ENCODE measurements around the gene OTUB1. TPM values are rescaled to one million over a fixed set of nuclear protein-coding genes. Genes with fewer than 3 reads are reported as not detected.

The OTUB1 gene
- total and polyA plus RNA-seq, 2 of the 13 experiments (the other 11 are each of a cell fraction or from before 2014, with no cell fraction given) = 58.8 to 130 TPM

DNA sequence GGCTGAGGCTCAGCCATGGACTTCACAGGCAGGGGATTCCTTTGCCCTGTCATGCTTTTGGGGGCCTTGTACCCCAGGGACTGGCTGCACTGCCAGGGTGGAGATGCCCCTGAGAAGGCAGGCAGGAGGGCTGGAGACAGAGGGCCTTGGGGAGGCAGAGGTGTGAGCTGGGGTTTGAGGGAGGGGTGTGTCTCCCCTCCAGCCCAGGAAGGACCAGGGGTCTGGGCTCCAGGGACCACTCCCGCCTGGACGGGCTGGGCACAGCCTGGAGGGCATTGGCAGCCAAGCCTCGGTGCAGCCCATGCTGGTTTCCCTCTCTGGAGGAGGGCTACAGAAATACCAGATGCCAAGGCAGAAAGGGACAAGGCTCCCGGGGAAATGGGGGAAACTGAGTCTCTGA lies 19.5 kb downstream of the OTUB1 start:
- DNase-seq (ENCODE audit: low spot score) (no peak), ATAC-seq (no peak), FAIRE-seq (no peak)
- Histone ChIP-seq H3K27me3 (ENCODE audit: control insufficient read depth in 1 of 2, insufficient read depth in 2 of 2, low read length in 2 of 2) (no peaks in the 10 kb centered on the region), H3K9ac (ENCODE audit: insufficient read depth, low read depth, low read length) (no peak overlapping the region), H3K36me3 (replicated peaks in 1 of 2; ENCODE audit: control insufficient read depth in 1 of 2, insufficient read depth in 2 of 2, low read length in 2 of 2) (no peaks in the 10 kb centered on the region), H3K4me1 (ENCODE audit: insufficient read depth, low read length) (peaks cover 21% of the 10 kb centered on the region), H2AFZ (ENCODE audit: low read length) (no peak overlapping the region), H3K27ac (ENCODE audit: extremely low read length, insufficient read depth, low read length) (no peak overlapping the region), H3K9me3 (ENCODE audit: low read length) (peaks cover 6% of the 10 kb centered on the region; the same call in 1 of the 2 replicates), H3K79me2 (ENCODE audit: insufficient read depth, low read length) (no peaks in the 10 kb centered on the region), H4K20me1 (ENCODE audit: insufficient read depth, low read length) (peaks cover 4% of the 10 kb centered on the region; the same call in 1 of the 2 replicates), H3K4me2 (ENCODE audit: low read depth, low read length) (no peak overlapping the region), H3K4me3 (replicated peaks in 1 of 3; ENCODE audit: insufficient read depth in 1 of 3, low read depth in 2 of 3, low read length in 3 of 3) (no peak overlapping the region)
- CTCF ChIA-PET (ENCODE audit: low intra/inter-chr PET ratio, low total read pairs) = no interaction called here
- no TSS peak for BruUV-seq (replicated peaks)
- intact Hi-C loops (cut with micrococcal nuclease; ENCODE audit: unreplicated experiment) (no loop called here), in situ Hi-C loops (cut with HindIII; ENCODE audit: extremely low pct_ligation_motif_present, low pct_unique_long_range_greater_than_20kb) (no loop called here)
- WGBS (ENCODE audit: low lambda C conversion rate) = 50% methylated on average over 1 of the region's 4 CpGs
- POLR2A ChIA-PET = no interaction called here
- TF ChIP-seq AGO2 (optimal IDR thresholded peaks at IDR 0.05; ENCODE audit: low read depth, low read length) (peak; percentile 53), ZFP90 (CRISPR knock-in tag; IDR thresholded peaks at IDR 0.05; ENCODE audit: borderline replicate concordance) (no peak), SOX6 (IDR thresholded peaks at IDR 0.05) (no peak), SOX6 (CRISPR knock-in tag; IDR thresholded peaks at IDR 0.05) (no peak), NFIC (IDR thresholded peaks at IDR 0.05; ENCODE audit: low read length) (no peak), SNRNP70 (IDR thresholded peaks at IDR 0.05; ENCODE audit: low read depth, low read length) (no peak)

DNA sequence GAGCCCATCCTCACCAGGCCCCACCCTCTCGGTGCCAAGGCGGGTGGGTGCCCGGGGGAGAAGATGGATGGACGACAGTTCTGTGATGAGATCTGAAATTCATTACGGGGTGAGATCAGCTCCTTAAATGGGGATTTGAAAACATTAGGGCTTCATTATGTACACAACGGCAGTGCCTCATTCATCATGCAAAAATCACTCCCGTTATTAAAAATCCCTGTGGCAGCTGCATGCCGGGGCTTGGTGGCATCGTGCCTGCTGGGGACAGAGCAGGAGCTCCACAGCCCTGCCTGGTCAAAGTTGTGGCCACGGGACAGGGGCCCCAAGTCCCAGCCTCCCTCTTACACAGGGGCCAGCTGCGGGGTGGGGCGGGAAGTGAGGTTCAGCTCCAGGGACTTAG lies 20.2 kb downstream of the OTUB1 start:
- POLR2A ChIA-PET = no interaction called here
- no peak overlapping the region for H3K4me2 ChIP-seq (ENCODE audit: low read depth, low read length)
- 94% methylated on average over 12 of the region's 12 CpGs for WGBS (ENCODE audit: low lambda C conversion rate)

More for the DNA sequence above, 20.2 kb downstream of the OTUB1 start:
- FAIRE-seq = no peak
- H3K79me2 ChIP-seq (ENCODE audit: insufficient read depth, low read length) = no peaks in the 10 kb centered on the region
- H2AFZ ChIP-seq (ENCODE audit: low read length) = no peak overlapping the region
- H3K36me3 ChIP-seq (replicated peaks in 1 of 2; ENCODE audit: control insufficient read depth in 1 of 2, insufficient read depth in 2 of 2, low read length in 2 of 2) = no peaks in the 10 kb centered on the region
- H3K27ac ChIP-seq (ENCODE audit: extremely low read length, insufficient read depth, low read length) = no peak overlapping the region
- DNase-seq (ENCODE audit: low spot score) = no peak
- no TSS peak for BruUV-seq (replicated peaks)
- peaks cover 21% of the 10 kb centered on the region for H3K4me1 ChIP-seq (ENCODE audit: insufficient read depth, low read length)
- in situ Hi-C loops (cut with HindIII; ENCODE audit: extremely low pct_ligation_motif_present, low pct_unique_long_range_greater_than_20kb) = no loop called here
- peaks cover 4% of the 10 kb centered on the region; the same call in 1 of the 2 replicates for H4K20me1 ChIP-seq (ENCODE audit: insufficient read depth, low read length)
- intact Hi-C loops (cut with micrococcal nuclease; ENCODE audit: unreplicated experiment) = no loop called here
- peaks cover 10% of the 10 kb centered on the region; the same call in 1 of the 2 replicates for H3K9me3 ChIP-seq (ENCODE audit: low read length)
- TF ChIP-seq SIN3B (IDR thresholded peaks at IDR 0.05; ENCODE audit: low read length) (no peak), PAWR (CRISPR knock-in tag; IDR thresholded peaks at IDR 0.05; ENCODE audit: borderline replicate concordance) (no peak), ZNF484 (CRISPR knock-in tag; IDR thresholded peaks at IDR 0.05; ENCODE audit: borderline replicate concordance, low read depth) (no peak), HES4 (CRISPR knock-in tag; IDR thresholded peaks at IDR 0.05; ENCODE audit: borderline replicate concordance) (no peak), SP2 (CRISPR knock-in tag; IDR thresholded peaks at IDR 0.05) (no peak), HMG20A (CRISPR knock-in tag; IDR thresholded peaks at IDR 0.05; ENCODE audit: borderline replicate concordance) (no peak), ZFP36 (IDR thresholded peaks at IDR 0.05; ENCODE audit: borderline replicate concordance, low read depth, low read length, partially characterized antibody) (no peak), FOXP1 (IDR thresholded peaks at IDR 0.05) (no peak), FOXP1 (CRISPR knock-in tag; IDR thresholded peaks at IDR 0.05) (no peak), MTA3 (CRISPR knock-in tag; IDR thresholded peaks at IDR 0.05) (no peak), HNRNPK (IDR thresholded peaks at IDR 0.05; ENCODE audit: low read depth, low read length, poor library complexity, severe bottlenecking) (no peak), RBM39 (IDR thresholded peaks at IDR 0.05; ENCODE audit: low read depth, low read length, poor library complexity, severe bottlenecking) (no peak)
- TF ChIP-seq, protein P1, sequence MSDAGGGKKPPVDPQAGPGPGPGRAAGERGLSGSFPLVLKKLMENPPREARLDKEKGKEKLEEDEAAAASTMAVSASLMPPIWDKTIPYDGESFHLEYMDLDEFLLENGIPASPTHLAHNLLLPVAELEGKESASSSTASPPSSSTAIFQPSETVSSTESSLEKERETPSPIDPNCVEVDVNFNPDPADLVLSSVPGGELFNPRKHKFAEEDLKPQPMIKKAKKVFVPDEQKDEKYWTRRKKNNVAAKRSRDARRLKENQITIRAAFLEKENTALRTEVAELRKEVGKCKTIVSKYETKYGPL (CRISPR knock-in tag; IDR thresholded peaks at IDR 0.05) = no peak
- H3K27me3 ChIP-seq (ENCODE audit: control insufficient read depth in 1 of 2, insufficient read depth in 2 of 2, low read length in 2 of 2) = no peaks in the 10 kb centered on the region
- CTCF ChIA-PET (ENCODE audit: low intra/inter-chr PET ratio, low total read pairs) = no interaction called here
- no peak for ATAC-seq
- no peak overlapping the region for H3K4me3 ChIP-seq (replicated peaks in 1 of 3; ENCODE audit: insufficient read depth in 1 of 3, low read depth in 2 of 3, low read length in 3 of 3)
- H3K9ac ChIP-seq (ENCODE audit: insufficient read depth, low read depth, low read length) = no peak overlapping the region
